Umbilical cord (tissue), 2 donors: ENCODE measurements around the gene SRRM5. TPM values are rescaled to one million over a fixed set of nuclear protein-coding genes. Genes with fewer than 3 reads are reported as not detected.
"Not testable (repeated sequence)": the region's sequence is repeated elsewhere in the genome, so short reads cannot be mapped to it uniquely, and the experiment has no call there.

Source experiments
- DNase-seq: peaks from one replicate; pipeline ENCODE4 v3.0.0-alpha.2; 2015; ENCODE audit warnings: low spot score
- total RNA-seq: library from RNA; depleted of rRNA; stranded (reverse); fragments of >200 nt; gene quantifications from one replicate; pipeline ENCODE4 v1.2.3, GENCODE V29; 2014; ENCODE audit warnings: low replicate concordance; ENCODE audit not compliant: insufficient read depth

Gene SRRM5
- total RNA-seq, 1 donor from 2014 or later = 0.24 TPM

GRCh38 chr19:43612374-43612773, 486 bp downstream of the SRRM5 start:
- DNase-seq = no peak

DNA sequence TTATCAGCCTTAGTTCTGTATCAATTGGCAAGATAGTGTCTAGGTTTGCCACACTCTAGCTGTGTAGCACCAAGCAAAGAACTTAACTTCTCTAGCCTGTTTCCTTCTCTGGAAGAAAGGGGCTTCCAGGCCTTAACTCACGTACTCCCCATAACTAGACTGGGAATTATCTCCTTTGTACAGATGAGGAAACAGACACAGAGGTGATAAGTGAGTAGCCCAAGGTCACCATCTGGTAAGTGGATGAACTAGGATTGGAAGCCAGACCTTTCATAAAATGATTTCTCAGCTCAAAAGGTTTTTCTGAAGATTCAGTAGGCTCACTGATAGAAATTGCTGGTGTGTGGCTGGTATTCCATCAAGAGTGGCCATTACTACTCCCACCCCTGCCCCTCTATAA, 4.4 kb downstream of the SRRM5 start:
- DNase-seq = no peak

GRCh38 chr19:43616954-43617353, 5.1 kb downstream of the SRRM5 start:
- no peak for DNase-seq

GRCh38 chr19:43618921-43619261, 7.0 kb downstream of the SRRM5 start:
- no peak for DNase-seq

GRCh38 chr19:43619262-43620060, 7.6 kb downstream of the SRRM5 start, which contains the start of gene ZNF428:
TSS of gene ZNF428 (minus strand) at chr19:43619629. CDS start at chr19:43614304, 5,325 bp downstream.
- DNase-seq = peak; percentile 95

DNA sequence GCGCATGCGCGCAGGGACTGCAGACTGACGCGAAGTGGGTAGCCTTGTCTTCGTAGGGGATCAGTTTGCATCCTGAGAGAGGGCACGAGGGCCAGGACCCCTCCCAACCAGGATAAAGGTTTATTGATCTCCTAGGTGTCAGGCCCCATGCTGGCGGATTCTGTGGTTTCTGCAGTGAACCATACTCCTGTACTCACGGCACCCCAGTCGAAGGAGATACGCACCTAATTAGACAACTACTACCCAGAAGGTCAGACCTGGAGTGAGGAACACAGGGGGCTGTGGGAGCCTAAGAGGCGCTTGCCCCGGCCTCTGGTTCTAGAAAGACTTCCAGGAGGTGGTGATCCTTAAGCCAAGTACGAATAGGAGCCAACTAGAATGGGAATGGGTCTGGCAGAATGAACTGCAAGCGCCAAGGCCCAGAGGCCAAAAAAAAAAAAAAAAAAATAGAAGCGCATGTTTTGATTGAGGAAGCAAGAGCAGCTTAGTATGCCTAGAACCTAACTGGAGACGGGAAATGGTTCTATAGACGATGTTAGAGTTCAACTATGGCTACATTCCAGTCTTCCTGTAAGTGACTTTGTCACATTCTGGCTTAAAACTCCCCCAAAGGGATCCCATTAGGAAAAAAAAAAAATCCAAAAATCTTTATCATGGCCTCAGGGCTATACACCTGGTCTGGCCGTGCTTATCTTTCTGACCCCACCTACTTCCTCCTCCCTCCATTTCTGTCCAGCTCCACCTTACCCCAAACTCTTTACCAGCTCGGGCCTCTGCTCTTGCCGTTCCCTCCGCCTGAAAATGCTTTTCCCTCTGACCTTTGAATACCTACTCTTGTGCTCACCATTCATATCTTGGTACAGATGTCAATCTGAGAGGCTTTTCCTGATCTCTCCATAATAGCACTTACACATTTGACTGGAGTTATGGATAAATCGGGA, 8.4 kb downstream of the SRRM5 start:
- no peak for DNase-seq

GRCh38 chr19:43622070-43622469, 10.2 kb downstream of the SRRM5 start:
- no peak for DNase-seq

GRCh38 chr19:43622956-43623355, 11.1 kb downstream of the SRRM5 start:
- no peak for DNase-seq

GRCh38 chr19:43623889-43624670, 12.2 kb downstream of the SRRM5 start:
- no peak for DNase-seq

- no peak for DNase-seq
Measured at GRCh38 chr19:43624933-43625332, 13.0 kb downstream of the SRRM5 start.

DNA sequence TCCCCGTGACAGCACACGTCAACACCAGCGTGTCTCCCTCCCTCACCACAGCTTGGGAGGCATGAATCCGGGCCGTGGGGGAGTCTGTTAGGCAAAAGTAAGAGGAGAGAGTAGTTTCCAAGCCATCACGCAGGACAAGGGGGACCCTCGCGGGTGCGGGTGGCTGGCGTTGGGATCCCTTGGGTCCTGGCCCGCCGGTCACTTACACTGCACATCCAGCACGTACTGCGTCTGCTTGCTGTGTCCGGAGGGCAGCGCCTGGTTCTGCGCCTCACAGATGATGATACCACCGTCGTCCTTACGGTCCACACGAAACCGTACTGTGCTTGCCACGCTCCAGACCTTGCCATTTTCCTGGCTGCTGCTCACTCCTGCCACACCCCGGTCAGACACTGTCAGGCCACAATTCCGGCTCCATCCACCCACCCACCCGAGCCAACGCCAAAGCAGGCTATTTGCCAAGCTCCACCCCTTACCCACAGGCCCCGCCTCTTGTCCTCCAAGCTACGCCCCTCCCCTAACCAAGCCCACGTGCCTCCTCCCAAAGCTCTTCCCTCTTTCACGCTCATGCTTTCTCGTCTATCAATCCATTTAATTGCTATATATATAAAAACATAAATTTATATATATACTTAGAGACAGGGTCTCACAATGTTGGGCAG, 14.2 kb downstream of the SRRM5 start:
- no peak for DNase-seq

DNA sequence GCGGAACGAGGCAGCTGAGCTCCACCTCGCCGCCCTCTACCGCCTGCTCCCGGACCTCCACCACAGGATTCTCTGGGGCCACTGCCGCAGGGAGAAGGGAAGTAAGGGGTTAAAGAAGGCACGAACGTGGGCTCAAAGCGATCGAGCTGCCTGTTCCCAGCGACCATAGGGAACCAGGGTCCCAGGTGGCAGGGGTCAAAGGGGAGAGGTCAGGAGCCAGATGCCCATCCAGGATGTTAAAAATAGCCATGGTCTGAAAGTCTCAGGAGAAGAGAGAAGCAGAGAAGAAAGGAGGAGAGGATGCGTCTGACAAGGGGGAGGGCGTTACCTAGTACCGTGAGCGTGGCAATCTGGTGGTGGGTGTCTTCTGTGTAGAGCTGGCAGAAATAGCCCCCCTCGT, 14.9 kb downstream of the SRRM5 start:
- no peak for DNase-seq

DNA sequence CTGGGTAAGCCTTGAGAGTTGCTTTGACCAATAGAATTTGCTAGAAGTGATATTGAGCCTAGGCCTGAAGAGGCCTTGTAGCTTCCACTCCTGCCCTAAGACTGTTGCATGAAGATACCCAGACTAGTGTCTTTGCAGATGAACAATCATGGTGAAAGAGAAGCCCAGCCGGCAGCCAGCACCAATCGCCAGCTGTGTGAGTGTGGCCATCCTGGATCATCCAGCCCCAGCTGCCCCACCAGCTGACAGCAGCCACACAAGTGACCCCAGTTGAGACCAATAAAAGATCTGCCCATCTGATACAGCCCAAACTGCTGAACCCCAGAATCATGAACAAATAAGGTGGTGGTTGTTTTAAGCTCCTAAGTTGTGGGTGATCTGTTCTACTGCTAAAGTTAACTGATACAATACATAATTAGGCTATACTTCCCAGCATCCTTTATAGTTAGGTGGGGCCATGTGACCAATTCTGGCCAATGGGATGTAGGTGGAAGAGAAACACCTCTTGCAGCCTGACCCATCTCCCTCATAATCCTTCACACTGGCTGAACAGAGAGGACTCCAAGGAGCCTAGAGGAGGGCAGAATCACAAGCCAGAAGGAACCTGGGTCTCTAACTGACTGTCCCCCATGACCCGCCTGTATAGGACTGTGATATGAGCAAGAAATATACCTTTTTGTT, 16.9 kb downstream of the SRRM5 start:
- no peak for DNase-seq

DNA sequence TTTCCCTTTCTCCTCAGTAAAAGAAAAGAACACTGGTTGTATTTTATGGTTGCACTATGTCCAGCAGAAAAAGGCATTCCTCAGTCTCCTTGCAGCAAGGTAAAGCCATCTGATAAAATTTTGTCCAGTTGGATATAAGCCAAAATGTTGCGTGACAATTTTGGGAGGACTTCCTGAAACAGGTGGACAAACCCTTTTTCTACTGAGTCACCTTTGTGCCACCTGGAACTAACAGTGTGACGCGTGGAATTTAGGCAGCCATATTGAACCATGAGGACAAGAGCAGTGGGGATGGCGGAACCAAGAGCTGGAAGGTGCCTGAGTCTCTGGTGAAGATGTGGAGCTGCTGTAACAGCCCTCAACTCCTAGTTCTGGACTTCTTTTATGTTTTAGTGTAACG, 19.6 kb downstream of the SRRM5 start:
- no peak for DNase-seq

- DNase-seq = no peak
Measured at GRCh38 chr19:43633520-43633919, 21.6 kb downstream of the SRRM5 start.

DNA sequence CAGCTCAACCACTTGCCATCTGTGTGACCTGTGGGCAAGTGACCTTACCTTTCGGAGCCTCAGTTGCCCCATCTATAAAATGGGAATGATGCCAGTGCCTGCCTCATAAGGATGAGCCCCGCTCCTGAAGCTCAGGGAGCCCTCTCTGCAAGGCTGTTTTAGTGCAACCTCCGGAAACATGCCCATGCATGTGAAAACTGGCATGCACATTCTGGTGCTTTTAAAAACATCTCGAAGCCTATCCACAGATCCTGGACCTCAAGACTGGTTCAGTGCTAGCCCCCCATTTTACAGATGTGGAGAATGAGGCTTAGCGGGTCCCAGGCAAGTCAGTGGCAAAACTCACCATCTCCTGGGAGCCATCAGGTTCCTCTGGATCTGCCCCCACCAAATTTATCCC, 22.2 kb downstream of the SRRM5 start:
- DNase-seq = no peak

GRCh38 chr19:43634506-43634871, 22.6 kb downstream of the SRRM5 start:
- DNase-seq = no peak

DNA sequence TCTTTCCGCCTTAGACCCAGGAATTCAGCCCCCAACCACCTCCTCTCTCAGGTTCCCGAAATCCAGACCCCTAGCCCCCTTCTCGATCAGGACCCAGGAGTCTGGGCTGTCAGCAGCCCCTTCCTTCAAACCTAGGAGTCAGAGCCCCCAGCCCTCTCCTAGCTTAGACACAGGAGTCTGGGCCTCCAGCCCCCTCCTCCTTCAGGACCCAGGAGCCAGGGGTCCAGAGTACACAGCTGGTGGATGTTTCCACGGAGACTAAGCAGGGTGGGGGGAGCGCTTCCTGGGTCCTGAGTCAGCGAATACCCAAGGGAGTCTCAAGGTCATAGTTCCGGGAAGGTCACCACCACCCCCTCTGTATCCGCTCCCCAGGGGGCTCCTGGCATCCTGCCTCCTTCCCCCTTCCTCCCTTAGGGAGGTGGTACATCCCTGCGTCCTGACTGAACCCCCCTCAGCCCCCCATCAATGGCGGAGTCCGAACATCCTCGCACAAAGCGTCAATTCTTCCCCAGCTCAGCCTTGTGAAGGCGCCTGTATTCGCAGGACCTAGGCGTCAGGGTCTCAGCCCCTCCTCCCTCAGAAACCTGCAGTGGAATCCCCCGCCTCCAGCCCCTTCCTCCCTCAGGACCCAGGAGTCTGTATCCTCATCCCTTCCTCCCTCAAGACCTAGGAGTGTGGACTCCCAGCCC, 23.1 kb downstream of the SRRM5 start:
- DNase-seq = no peak

DNA sequence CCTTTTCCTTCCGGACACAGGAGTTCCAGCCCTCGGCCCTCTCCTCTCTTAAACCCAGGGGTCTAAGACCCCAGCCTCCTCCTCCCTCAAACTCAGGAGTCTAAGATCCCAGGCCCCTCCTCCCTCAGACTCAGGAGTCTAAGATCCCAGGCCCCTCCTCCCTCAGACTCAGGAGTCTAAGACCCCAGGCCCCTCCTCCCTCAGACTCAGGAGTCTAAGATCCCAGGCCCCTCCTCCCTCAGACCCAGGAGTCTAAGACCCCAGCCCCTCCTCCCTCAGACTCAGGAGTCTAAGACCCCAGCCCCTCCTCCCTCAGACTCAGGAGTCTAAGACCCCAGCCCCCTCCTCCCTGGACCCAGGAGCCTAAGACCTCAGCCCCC, 23.7 kb downstream of the SRRM5 start:
- DNase-seq = not testable (repeated sequence)

DNA sequence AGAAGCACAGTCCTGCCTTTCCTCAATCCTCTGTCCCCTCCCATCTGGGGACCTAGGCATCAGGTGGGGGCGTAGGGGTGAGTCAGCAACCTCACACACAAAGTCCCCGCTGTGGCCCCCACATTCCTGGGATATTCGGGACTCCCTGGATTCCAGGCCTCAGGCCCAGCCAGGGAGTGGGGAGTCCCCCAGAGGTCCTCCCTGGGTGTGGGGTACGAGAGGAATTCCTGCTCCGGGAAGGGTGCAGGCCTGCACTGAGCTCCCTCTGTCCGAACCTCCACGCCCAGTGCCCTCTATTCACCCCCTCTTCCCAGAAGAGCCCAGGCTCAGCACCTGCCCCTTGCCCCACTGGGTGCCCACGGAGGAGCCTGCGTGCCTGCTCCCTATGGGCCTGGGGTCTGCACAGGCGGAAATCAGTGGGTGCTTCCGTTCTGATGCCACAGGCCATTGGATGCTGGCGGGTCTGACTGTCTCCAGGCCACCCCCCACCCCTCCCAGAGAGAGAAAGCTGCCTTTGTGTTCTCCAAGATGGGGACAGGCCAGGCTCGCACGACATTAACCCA, 24.3 kb downstream of the SRRM5 start:
- DNase-seq = no peak
